GM23248 (cell line): ENCODE data around the gene AKAP3.

ENCODE experiments used
- EZH2 ChIP-seq: fragments of 200-600 bp; sonication (generic); IDR thresholded peaks from 2 replicates; pipeline ENCODE4 v1.6.1; 2018; ENCODE audit warnings: antibody characterized with exemption, mild to moderate bottlenecking; ENCODE audit not compliant: insufficient read depth, poor library complexity, severe bottlenecking
- EZH2phosphoT487 ChIP-seq: fragments of 200-600 bp; sonication (generic); IDR thresholded peaks from 2 replicates; pipeline ENCODE4 v1.6.1; 2018; ENCODE audit warnings: antibody characterized with exemption, moderate library complexity, mild to moderate bottlenecking, low read depth; ENCODE audit not compliant: insufficient read depth

DNA sequence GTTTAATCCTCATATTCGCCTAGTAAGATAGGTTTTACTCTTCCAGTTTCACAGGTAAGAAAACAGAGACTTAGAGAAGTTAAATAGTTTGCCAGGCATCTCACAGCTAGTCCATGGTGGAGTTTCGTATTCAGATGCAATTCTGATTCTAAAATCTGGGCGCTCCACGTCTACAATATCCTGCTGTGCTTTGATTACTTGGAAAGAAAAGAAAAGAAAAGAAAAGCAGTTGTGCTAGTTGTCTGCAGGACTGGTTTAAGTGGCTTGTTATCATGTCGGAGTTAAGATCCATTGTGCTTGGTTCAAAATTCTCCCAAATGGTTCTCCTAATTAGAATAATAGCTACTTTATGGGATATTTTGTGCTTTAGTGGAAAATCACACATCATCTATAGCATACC is 18.6 kb downstream of the AKAP3 start:
- no peak for TF ChIP-seq EZH2
- TF ChIP-seq EZH2phosphoT487, result no peak
